Glomerular endothelial cell (primary cell): ENCODE data around the gene C3orf38. TPM values are rescaled to one million over a fixed set of nuclear protein-coding genes. Genes with fewer than 3 reads are reported as not detected.
A peak's percentile ranks its signal among the peaks of the same experiment; 100 is the strongest.
"Not testable (repeated sequence)": the region's sequence is repeated elsewhere in the genome, so short reads cannot be mapped to it uniquely, and the experiment has no call there.

Source experiments
- DNase-seq: peaks from one replicate; pipeline ENCODE4 v3.0.0-alpha.2; 2011; ENCODE audit warnings: low read depth, low spot score; ENCODE audit errors: extremely low read depth
- total RNA-seq: library from RNA; depleted of rRNA; stranded (reverse); fragments of >200 nt; gene quantifications from 2 replicates; pipeline ENCODE4 v1.2.3, GENCODE V29; 2015

C3orf38 gene
- 18.0 and 36.6 TPM in 2 replicates for total RNA-seq

DNA sequence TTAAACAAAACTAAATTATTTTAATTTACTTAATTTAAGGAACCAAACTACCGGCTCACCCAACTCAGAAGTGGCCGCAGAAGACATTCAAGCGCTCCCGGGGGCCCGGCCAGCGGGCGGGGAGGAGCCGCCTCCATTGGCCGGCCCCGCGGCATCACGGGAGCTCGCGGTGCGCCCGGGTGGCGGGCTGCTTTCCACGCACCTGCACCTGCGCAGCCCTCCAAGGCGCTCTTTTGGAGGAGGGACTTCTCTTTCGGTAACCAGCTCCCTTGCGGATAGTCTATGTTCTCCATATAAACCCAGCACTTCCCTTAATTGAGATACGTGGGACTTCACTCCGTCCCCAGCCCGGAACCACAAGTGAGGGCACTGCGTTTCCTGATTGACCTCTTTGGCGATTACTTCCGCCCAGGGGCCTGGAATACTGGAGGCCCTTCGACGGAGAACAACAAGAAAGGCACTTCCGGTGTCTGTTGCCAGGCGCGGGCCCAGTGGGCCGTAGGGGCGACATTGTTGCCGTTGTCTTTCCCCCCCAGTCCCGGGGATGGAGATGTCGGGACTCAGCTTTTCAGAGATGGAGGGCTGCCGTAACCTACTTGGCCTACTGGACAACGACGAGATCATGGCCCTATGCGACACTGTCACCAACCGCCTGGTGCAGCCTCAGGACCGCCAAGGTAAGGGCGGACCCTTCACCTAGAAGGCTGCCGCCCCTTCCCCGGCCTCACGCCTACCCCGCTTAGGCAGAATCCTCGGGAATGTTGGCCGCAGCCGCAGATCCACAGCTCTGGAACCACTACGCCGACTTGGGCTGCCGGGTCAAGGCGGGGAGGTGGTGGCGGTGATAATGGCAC is at the start of gene C3orf38:
C3orf38 (plus strand) TSS at position 451 of the 854 bp plus-strand sequence; CDS start at position 545, 94 bp downstream.
- DNase-seq: peak; percentile 51

DNA sequence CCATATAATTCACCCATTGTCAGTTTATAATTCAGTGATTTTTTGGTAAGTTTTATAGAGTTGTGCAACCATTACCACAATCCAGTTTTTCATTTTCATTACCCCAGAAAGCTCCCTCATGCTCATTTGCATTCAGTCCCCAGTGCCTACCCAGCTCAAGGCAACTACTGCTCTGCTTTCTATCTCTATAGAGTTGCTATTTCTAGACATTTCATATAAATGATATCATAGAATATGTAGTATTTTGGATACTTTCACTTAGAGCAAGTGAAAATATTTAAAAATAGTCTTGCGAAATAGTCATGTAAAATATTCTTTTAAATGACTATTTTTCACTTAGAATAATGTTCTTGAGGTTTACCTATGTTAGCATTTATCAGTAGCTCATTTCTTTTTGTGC is 48.6 kb upstream of the C3orf38 start:
- DNase-seq: no peak

DNA sequence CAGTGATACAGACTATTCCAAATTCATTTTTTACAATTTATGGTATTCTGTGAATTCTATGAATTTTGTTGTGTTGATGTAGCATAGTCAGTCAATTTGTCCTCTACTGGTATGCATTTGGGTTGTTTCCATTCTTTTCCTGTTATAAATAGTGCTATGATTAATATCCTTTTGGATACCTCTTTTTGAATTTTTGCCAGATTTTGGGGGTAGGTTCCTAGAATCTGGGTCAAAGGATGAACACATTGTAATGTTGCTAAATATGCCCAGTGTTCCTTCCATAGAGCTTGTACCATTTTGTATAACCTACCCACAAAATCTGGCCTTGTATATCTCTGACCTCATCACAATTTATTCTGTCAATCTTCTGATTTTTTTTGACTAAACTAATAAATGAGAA is 44.4 kb upstream of the C3orf38 start:
- DNase-seq: no peak

DNA sequence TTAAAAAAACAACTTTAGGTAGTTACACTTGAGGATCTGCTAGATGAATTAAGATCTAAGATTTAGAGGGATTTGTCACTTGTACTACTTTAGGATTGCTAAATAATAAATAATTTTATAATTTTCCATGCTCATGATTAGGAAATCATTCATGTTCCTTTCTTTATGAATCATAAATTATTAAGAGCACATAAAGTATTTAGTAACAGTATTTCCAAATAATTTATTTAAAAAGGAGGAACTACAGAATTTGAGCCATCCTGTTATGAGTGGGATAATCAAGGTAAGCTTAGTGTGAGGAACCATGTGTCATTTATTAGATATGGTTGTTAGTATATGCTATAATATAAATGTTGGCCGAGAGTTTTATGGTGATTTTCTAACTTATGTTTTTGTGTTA is 37.5 kb upstream of the C3orf38 start:
- no peak for DNase-seq

DNA sequence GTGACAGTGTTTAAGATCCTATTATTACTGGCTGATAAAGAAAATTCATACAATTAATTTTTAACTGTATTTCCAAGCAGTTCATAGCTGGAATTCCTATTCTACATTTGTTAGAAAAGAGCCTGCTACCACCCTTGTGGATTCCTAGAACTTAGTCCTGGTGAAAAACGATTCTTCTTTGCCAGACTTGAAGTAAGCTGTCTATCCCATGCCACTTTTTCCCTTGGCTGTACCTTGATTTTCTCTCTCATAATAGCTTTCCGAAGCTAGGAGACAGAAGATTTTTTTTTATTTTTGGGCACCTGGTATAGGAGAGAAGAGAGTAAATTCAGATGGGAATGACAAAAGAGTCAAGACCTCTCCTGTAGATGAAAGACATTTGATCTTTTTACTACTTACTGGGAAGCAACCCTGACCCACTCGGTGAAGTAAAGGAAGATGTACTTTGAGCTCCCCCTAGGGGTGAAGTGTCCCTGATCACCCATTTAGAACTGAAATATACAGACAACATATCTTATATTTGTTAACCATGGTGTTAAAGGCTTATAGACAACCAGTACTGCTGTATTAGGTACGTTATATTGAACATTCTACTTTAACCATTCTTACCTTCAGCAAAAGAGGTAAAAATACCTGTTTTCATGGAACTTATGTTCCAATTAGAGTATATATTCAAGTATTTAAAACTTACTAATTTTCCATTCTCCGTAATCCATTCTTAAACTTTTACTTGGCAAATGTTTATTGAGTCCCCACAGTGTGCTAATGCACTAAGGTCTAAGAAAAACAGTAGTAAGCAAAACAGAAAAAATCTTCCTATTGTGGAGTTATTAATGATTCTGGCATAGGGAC is 36.2 kb upstream of the C3orf38 start:
- peak; percentile 70 for DNase-seq

DNA sequence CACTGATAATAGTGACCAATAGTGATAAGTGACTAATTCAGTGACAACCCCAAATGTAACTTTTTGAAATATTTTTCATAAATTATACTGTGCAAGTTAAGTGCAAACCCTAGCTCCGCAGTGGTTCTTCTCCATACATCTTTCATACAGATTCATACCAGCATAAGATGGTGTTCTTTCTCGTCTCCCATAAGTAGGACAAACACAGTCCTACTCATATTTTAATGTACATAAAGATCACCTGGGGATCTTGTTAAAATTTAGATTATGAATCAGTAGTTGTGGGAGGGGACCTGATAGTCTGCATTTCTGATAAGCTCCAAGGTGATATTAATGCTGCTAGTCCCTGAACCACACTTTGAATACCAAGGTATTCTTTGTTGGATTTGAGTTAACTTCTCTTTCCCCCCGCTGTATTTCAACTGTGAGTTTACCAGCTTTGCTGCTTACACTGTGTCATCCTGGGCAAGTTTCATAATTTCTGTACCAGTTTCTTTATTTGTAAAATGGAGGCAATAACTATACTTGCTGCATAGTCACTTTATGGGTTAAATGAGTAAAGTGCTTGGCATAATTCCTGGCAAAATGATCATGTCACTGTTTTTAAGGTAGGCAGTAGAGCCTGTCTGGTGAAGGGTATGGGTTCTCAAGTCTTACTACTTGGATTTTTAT is 34.7 kb upstream of the C3orf38 start:
- DNase-seq: no peak

DNA sequence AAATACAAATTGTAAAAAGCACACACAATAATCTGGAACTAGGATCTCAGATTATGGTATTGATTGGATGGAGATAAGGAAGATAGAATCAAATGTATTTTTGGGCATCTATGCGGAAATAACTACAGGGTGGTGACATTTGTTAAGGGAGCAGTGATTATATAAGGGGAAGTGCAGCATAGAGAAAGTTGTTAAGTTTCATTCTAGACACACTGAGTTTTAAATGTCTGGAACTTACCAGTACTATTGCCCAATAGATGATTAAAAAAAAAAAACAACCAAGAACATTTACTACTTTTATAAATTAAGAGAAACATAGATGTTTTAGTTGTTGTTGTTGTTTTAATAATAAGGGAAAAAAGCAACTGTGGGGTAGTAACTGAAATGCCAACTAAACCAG is 32.1 kb upstream of the C3orf38 start:
- no peak for DNase-seq

DNA sequence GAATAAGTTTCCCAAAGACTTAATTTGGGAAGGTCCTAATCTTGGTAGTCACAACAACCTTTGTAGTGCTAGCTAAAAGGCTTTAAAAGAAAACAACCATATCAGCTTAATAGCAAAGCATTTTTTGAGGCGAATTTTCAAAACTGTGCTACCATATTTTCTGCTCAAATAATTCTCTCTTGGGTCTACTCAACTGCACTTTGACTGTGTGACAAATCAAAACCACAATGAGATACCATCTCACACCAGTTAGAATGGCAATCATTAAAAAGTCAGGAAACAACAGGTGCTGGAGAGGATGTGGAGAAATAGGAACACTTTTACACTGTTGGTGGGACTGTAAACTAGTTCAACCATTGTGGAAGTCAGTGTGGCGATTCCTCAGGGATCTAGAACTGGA is 31.2 kb upstream of the C3orf38 start:
- DNase-seq: not testable (repeated sequence)

DNA sequence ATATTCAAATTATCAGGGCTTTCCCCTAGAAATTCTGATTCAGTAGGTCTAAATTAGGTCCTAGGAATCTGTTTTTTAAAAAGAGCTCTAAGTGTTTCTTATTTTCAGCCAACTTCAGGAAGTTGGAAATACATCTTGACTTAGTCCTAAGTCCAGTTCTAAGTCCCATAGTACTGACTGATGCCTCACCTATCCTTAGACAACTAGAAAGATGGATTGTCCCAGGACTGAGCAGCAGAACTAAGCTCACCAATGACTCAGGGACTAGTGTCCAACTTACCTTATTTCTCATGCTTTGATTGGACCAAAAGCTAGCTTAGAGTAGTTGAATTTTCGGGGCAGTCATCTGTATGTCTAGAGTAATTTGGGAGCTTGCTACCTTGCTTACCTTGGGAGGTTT is 26.2 kb upstream of the C3orf38 start:
- DNase-seq: no peak

DNA sequence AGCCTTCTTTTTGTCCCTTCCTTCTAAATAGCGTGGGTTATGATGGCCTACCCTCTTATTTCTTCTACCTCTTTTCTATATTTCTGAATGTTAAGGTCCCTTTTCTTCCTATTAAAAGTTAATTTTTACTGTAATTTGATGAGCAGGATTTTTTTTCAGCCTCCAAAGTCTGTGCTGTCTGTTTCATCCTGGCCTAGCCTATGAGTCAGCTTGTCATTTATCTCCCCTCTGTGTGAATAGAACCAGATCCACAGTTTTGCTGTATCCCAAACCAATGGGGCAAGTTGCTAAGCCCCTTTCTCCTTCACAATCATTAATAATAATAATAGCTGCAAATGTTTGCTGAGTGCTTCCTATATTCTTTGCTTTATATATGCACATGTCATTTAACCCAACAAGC is 18.1 kb upstream of the C3orf38 start:
- no peak for DNase-seq

DNA sequence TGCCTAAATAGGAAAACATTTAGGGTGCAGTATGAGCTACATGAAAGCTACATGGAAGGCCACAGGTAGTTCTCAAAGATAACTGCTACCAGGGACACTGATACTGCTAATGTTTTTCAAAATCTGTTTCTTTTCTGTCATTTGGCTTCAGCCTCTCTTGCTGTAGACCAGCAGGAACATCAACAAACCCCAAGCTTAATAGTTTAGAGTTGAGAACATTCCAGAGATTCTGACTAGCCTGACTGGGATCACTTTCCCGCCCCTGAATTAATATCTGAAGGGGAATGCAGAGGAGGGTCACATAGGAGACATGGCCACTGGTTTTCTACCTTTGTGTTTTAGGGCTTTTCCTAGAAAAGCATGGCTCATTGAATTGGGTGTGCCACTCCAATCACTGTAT is 16.9 kb upstream of the C3orf38 start:
- no peak for DNase-seq

DNA sequence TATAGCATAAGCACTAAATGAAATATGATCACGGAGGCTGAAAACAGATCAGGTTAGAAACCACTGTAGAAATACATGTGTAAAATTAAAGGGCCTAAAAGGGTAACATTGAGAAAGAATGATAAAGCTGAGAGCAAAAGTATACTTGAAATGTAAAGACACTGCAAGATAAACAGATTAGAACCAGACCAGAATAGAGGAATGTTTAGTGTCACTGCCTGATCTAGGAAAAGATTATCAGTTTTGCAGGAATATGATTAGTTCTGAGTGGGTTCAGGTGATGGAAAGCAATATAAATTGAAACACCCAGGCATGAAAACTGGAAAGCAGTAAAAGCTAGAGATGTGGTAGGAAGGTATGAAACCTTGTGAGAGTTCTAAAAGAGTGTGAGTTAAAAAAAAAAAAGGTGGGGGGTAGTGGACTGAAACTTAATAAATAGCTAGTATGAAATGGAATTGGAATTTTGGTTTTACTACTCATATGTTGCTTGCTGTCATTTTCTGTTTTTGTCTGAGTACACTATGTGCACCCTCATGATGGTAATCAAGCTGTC is 16.0 kb upstream of the C3orf38 start:
- DNase-seq: no peak

DNA sequence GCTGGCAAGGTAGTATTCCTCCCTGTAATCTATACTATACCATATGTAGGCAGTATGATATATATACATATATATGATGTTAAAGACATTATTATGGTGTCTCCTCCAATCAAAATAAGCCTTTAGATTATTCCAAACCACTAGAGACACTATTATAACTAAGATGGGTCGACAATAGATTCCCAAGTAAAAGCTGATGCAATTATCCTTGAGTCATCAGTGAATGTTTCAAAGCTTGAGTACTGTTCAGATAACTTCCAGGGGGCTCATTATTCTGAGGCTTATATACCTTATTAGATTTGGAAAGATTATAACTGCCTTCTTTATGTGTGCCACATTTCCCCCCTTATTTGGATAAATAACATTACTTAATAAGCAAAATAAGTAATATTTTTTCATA is 11.9 kb upstream of the C3orf38 start:
- DNase-seq: no peak

DNA sequence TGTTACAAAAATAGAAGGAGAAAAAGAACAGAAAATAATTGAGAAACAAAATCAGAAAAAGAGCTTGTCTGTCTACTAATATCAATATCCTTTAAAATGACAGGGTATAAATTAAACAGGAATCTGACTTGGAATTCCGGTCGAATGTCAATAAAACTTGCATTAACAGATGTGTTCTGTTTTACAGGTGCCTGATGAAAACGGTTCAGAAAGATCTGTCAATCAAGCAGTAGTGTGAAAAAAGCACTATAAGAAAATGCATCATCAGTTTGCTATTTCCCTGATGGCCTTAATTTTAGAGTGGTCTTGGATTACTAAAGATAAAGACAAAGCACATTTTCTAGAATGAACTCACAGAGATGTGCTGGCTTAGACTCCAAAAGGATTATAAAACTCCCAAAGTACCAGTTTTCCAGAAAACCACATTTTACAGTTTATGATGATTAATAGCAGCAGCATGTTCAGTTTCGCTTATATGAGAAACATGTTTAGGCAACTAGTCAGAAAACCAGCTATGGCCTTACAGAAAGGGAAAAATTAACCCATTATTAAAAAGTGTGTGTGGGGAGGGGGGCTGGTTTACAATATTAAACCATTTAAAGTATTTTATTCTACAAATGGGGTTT is 8.2 kb upstream of the C3orf38 start:
- DNase-seq: no peak

DNA sequence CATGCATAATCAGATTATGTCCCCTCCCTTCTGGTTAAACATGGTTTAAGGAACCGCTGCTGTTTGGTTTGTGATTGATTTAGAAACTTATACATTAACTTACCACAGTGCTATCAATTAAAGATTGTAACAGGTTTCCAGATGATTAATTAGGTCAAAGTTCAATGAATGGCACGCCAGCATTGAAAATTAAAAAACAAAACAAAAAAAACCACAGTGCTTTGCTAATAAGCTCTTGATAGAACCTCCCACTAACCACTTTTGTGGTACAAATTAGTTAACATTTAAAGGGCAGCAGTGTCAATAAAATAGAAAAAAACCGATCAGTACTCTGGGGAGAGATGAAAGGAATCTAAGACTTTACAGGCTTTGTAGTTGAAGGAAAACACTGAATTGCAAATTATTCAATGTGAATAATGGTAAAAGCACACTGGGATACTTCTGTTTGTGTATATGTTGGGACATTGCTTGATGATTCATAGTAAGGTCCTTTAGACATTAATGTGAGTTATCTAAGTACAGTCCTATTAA is 7.6 kb upstream of the C3orf38 start:
- no peak for DNase-seq

DNA sequence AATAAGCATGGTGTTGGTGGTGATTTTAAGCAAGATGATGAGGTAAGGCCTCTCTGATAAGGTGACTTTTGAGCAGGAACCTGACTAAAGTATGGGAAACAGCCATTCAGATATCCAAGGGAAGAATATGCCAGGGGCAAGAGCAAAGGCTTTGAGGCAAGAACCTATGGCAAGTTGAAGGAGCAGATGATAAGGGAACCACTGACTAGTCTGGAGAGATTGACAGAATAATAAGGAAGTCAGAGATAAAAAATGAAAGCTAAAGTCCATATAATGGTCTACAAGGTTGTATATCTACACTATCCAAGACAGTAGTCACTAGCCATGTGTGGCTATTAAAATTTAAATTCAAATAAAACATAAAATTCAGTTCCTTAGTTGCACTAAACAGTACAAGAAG is 2.5 kb upstream of the C3orf38 start:
- no peak for DNase-seq

DNA sequence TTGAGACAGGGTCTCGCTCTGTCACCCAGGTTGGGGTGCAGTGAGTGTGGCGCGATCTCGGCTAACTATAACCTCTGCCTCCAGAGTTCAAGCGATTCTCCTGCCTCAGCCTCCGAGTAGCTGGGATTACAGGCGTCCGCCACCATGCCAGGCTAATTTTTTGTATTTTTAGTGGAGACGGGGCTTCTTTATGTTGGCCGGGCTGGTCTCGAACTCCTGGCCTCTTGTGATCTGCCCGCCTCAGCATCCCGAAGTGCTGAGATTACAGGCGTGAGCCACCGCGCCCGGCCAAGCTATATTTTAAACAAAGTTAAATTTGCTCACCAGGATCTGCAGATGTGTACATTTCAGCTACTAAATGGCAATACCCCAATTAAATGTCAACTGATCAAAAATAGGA is 1.1 kb upstream of the C3orf38 start:
- no peak for DNase-seq

DNA sequence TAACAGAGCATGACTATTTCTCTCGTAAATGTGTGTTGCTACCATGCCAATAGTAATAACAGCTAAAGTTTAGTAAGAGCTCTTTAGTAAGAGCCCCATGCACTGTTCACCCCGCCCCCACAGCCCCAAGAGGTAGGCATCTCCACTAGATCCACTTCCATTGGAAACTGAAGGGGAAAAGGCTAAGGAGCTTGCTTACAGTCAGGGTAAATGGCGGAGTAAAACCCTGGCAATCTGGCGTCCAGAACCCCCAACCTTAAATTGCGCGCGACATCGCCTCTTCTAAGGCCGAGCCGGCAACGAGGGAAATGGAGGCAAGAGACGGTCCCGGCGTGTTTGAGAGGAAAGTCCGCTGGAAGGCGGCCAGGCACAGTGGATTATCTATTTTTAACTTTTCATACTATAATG is 654 bp upstream of the C3orf38 start:
- peak; percentile 4 for DNase-seq

DNA sequence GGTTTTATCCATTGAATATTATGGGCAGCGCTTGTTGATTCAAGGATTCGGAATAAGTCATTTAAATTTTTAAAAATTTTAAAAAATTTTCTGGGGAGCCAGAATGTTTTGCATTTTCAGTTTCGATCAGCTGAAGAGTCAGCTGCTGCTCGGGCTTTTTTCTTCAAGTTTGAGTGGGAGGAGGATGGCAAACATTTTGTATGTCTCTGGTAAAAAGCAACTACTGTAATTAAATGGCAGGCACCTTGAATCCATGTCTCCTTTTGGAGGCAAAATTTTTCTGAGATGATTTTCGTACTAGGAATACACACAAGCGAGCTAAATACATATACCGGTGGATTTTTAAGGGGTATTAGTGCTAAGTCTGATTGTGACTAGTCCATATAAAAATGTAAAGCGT is 612 bp downstream of the C3orf38 start:
- no peak for DNase-seq

DNA sequence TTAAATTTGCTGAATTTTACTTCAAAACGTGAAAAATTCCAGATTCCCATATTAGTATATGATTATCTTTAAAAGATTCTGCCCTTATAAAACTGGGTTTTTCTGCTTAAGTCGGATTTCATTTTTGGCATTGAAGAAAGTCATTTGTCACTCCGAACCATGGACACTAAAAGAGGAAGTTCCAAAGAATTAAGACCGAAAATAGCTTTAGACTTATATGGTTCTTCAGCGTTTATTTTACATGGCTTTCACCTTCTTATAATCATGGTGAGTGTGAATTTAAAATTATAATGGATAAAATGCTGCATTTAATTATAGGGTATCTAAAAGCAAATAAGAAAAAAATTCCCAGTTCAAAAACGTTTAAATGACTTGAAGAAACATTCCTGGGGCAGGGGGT is 1.0 kb downstream of the C3orf38 start:
- DNase-seq: peak; percentile 4
